ENCODE data around the gene POP7.

Gene POP7

GRCh38 chr7:100726996-100727761, 21.3 kb downstream of the POP7 start:
- DNase-seq = no peak

- DNase-seq = no peak
Measured at GRCh38 chr7:100728196-100728595, 22.3 kb downstream of the POP7 start.

DNA sequence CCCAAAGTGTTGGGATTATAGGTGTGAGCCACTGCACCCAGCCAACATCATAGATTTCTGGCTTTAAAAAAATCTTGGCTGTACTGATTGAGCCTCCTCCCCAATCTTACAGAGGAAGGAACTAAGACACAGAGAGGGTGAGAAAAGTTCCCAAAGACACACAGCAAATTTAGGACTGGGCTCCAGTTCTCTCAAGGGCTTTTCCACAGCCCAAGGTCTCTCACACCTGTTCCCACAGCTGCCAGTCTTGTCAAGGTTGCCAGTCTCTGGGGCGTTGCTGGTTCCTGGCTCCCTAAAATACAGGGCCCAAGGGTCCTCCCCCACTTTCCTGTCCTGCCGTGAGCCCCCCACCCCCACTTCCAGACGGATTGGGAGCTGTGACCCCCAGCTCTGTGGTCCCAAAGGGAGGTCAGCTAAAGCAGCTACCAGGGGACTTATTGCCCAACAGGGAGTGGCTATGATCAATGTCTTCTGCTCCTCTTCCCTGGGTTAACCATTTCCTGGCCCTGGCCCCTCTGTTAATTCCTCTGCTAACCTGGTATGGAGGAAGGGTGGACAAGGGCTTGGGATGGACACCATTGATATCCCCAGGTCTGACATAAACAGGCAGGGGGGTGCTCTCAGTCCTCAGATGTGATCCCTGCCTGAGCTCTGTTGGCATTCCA, 24.3 kb downstream of the POP7 start:
- no peak for DNase-seq

GRCh38 chr7:100731937-100732636, 26.2 kb downstream of the POP7 start:
- no peak for DNase-seq

DNA sequence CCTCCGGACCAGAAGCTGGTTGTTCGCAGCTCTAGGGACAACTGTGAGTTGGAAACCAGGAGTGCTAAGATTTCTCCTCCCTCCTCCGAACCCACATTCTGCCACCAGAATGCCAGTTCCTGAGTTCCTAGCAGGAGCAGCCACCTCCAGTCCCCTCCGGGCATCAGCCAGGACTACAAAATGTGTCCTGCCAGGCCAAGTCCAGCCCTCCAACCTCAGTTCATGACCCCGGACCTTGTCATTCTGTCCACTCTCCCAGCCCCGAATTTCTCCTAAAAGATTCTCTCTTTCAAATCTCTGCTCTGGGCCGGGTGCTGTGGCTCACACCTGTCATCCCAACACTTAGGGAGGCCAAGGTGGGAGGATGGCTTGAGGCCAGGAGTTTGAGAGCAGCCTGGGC, 29.8 kb downstream of the POP7 start:
- no peak for DNase-seq

- no peak for DNase-seq
Measured at GRCh38 chr7:100736671-100737070, 30.8 kb downstream of the POP7 start.

GRCh38 chr7:100739934-100740333, 34.0 kb downstream of the POP7 start:
- DNase-seq = no peak

- DNase-seq = no peak
Measured at GRCh38 chr7:100744605-100745004, 38.7 kb downstream of the POP7 start.

DNA sequence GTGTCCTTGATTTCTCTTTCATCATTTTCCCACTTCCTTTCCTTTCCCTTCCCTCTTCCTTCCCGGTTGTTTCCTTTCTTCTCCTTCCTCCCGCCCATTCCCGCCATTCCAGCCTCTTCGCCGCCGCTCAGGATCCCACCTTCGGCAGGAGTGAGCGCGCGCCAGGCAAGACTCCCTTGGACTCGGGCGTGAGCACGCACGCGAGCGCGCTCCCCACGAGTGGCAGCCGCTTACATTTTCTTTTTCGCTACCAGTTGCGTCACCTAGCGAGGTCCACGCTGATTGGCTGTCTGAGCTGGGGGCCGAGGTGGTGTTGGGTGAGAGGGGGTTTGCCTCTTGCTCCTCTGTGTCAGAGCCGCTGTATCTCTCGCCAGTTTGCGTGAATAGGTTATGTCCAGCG, 39.3 kb downstream of the POP7 start:
- no peak for DNase-seq

GRCh38 chr7:100752994-100753393, 47.1 kb downstream of the POP7 start:
- no peak for DNase-seq

GRCh38 chr7:100753750-100754149, 47.8 kb downstream of the POP7 start:
- DNase-seq = no peak

Data from activated CD8-positive, alpha-beta memory T cell treated with anti-CD3 and anti-CD28 coated beads, Interleukin-2, amount 50 U/mL, for 48 hours (primary cell).